Activated naive CD8-positive, alpha-beta T cell treated with anti-CD3 and anti-CD28 coated beads, Interleukin-2, amount 50 U/mL, for 16 hours (primary cell): Measurements from ENCODE around the gene SP6.

Experiments
- DNase-seq: peaks from one replicate; pipeline ENCODE4 v3.0.0-alpha.2; 2020; ENCODE audit warnings: low read depth, low spot score

Gene SP6

GRCh38 chr17:47836601-47837000, 14.4 kb downstream of the SP6 start:
- DNase-seq: no peak

GRCh38 chr17:47834756-47835155, 16.2 kb downstream of the SP6 start:
- DNase-seq: no peak

- no peak for DNase-seq
Measured at GRCh38 chr17:47831934-47832327, 19.0 kb downstream of the SP6 start.

- peak; percentile 78 for DNase-seq
Measured at GRCh38 chr17:47831003-47831933, 19.7 kb downstream of the SP6 start, which contains the start of the genes LRRC46 and MRPL10. Gene LRRC46, plus strand, starts transcription at chr17:47831670. Its CDS starts 320 bp downstream, at chr17:47831990. Gene MRPL10, minus strand, starts transcription at chr17:47831541. Its CDS starts 30 bp downstream, at chr17:47831511.

GRCh38 chr17:47830396-47831002, 20.5 kb downstream of the SP6 start:
- DNase-seq: no peak

GRCh38 chr17:47829870-47830269, 21.1 kb downstream of the SP6 start:
- DNase-seq: no peak

GRCh38 chr17:47823519-47823918, 27.4 kb downstream of the SP6 start:
- DNase-seq: no peak

- no peak for DNase-seq
Measured at GRCh38 chr17:47822785-47823184, 28.2 kb downstream of the SP6 start.

GRCh38 chr17:47821424-47822391, 29.3 kb downstream of the SP6 start, which contains the start of gene OSBPL7:
Gene OSBPL7, minus strand, starts transcription at chr17:47821794. Its CDS starts 1,516 bp downstream, at chr17:47820278.
- peak; percentile 41 for DNase-seq

- no peak for DNase-seq
Measured at GRCh38 chr17:47821031-47821423, 29.9 kb downstream of the SP6 start.

GRCh38 chr17:47820033-47820789, 30.8 kb downstream of the SP6 start:
- DNase-seq: no peak

- no peak for DNase-seq
Measured at GRCh38 chr17:47819475-47819874, 31.5 kb downstream of the SP6 start.

- no peak for DNase-seq
Measured at GRCh38 chr17:47818002-47818695, 32.8 kb downstream of the SP6 start.

- no peak for DNase-seq
Measured at GRCh38 chr17:47816947-47817346, 34.0 kb downstream of the SP6 start.

- DNase-seq: no peak
Measured at GRCh38 chr17:47816111-47816735, 34.7 kb downstream of the SP6 start.

- no peak for DNase-seq
Measured at GRCh38 chr17:47815106-47815918, 35.7 kb downstream of the SP6 start.

- no peak for DNase-seq
Measured at GRCh38 chr17:47813512-47814031, 37.4 kb downstream of the SP6 start.

- no peak for DNase-seq
Measured at GRCh38 chr17:47813077-47813476, 37.9 kb downstream of the SP6 start.
